ENCODE data around the gene IQCK.

DNA sequence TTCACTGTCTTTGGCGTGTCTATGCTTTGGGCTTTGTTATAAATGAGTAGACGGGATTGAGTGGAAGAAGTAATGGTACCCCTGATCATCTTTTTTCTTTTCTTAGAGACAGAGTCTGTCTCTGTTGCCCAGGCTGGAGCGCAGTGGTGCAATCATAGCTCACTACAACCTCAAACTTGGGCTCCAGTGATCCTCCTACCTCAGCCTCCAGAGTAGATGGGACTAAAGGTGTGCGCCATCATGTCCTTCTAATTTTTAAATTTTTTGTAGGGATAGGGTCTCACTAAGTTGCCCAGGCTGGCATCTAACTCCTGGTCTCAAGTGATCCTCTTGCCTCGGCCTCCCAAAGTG lies 181.5 kb downstream of the IQCK start:
- TF ChIP-seq EZH2 (IDR thresholded peaks at IDR 0.05) = no peak
- TF ChIP-seq FOXP2 (optimal IDR thresholded peaks at IDR 0.05; ENCODE audit: control extremely low read depth, extremely low read length, insufficient read depth) = no peak
- no peak for TF ChIP-seq POLR2AphosphoS5 (IDR thresholded peaks at IDR 0.05; ENCODE audit: borderline replicate concordance, low read depth, low read length)

All from SK-N-MC (cell line).